Measurements from ENCODE around the gene OVCA2. TPM values are rescaled to one million over a fixed set of nuclear protein-coding genes. Genes with fewer than 3 reads are reported as not detected.

Gene OVCA2
- total RNA-seq, 1 experiment from 2014 or later: 27.3 TPM

DNA sequence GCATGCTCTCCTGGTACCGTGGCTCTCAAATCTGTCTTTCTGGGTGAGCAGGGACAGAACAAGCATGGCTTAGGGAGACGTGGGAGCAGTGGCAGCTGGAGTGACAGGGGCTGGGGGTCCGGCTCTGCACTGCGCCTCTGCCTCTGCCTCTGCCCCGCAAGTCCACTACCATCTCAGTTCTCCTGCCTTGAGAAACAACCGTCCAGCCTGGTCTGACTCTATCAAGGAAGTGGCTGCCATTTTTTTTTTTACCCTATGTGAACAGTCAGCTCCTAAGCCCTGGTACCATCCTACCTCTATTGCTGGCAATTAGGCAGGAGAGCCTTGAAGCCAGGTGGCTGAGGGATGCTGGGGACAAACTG lies 29.2 kb downstream of the OVCA2 start:
- Histone ChIP-seq H3K9ac (ENCODE audit: low read length) (no peak overlapping the region), H3K9me2 (ENCODE audit: insufficient read depth) (no peaks in the 10 kb centered on the region), H3K79me2 (ENCODE audit: insufficient read depth, low read length) (no peaks in the 10 kb centered on the region), H3K27ac (ENCODE audit: low read depth, low read length) (no peak overlapping the region), H2AFZ (ENCODE audit: low read depth, low read length, poor library complexity, severe bottlenecking) (no peak overlapping the region), H4K20me1 (ENCODE audit: insufficient read depth) (no peaks in the 10 kb centered on the region), H3K36me3 (ENCODE audit: control insufficient read depth in 1 of 2, insufficient read depth in 2 of 2, low read length in 2 of 2) (no peaks in the 10 kb centered on the region), H3K27me3 (ENCODE audit: insufficient read depth, low read length) (no peaks in the 10 kb centered on the region), H3K9me3 (ENCODE audit: control insufficient read depth in 1 of 2, insufficient read depth in 1 of 2, low read depth in 1 of 2, low read length in 2 of 2) (no peaks in the 10 kb centered on the region), H3K4me3 (replicated peaks in 1 of 2; ENCODE audit: low read depth in 1 of 2, low read length in 2 of 2) (no peak overlapping the region), H3K4me1 (ENCODE audit: control insufficient read depth in 1 of 2, insufficient read depth in 2 of 2, low read length in 2 of 2) (peaks cover 0 to 14% of the 10 kb centered on the region in 2 experiments; a peak in 1 of 4 replicates), H3K4me2 (ENCODE audit: low read length) (no peak overlapping the region)
- no peak for ATAC-seq
- BruUV-seq (replicated peaks): no TSS peak
- intact Hi-C loops (cut with micrococcal nuclease): no loop called here
- ChIA-PET RAD21 (ENCODE audit: low non-redundant PET in 1 of 2, low total read pairs in 2 of 2, uncharacterized antibody in 2 of 2, unreplicated experiment in 2 of 2) (no interaction called here), POLR2A (no interaction called here), CTCF (interaction anchor here (0.8 to 1.4 kb wide), 2 partner anchors 12 to 174 kb away, joined by 3 to 4 read pairs; no protein-coding TSS in a partner anchor)
- DNase-seq (ENCODE audit: low read depth, low spot score): no peak
- TF ChIP-seq CEBPB (IDR thresholded peaks at IDR 0.05; ENCODE audit: low read depth) (no peak), YY1 (IDR thresholded peaks at IDR 0.05; ENCODE audit: extremely low read depth, insufficient replicate concordance, low read depth, low read length) (no peak), SP1 (IDR thresholded peaks at IDR 0.05; ENCODE audit: low read depth) (no peak), CBX3 (IDR thresholded peaks at IDR 0.05; ENCODE audit: low read depth) (no peak), REST (IDR thresholded peaks at IDR 0.05; ENCODE audit: low read depth) (no peak), ZNF274 (IDR thresholded peaks at IDR 0.05; ENCODE audit: low read depth, low read length) (no peak), ZFX (IDR thresholded peaks at IDR 0.05) (no peak), FOSL1 (IDR thresholded peaks at IDR 0.05; ENCODE audit: low read depth) (no peak), SRF (IDR thresholded peaks at IDR 0.05; ENCODE audit: low read depth) (no peak), MAX (IDR thresholded peaks at IDR 0.05) (no peak), RAD21 (IDR thresholded peaks at IDR 0.05; ENCODE audit: low read depth) (no peak), POLR2AphosphoS5 (IDR thresholded peaks at IDR 0.05; ENCODE audit: low read depth, low read length) (no peak)

Measured in HCT116 (cell line).